Kidney (tissue), 14 donors: ENCODE measurements around the gene ADGRV1. TPM values are rescaled to one million over a fixed set of nuclear protein-coding genes. Genes with fewer than 3 reads are reported as not detected.

Experiments used
- DNase-seq, 5 donors: peaks; one replicate each; pipeline ENCODE4 v3.0.0-alpha.2; 2013 to 2020
- FAIRE-seq: peaks from 2 replicates; lab custom pipeline; 2012; peaks lifted over from hg19 to GRCh38; lab: Jason Lieb, UNC
- H3K27ac ChIP-seq, 2 donors: one replicate each; pipeline ENCODE4 v1.7.0; 2013; ENCODE audit warnings: low read depth in 2 of 2, low read length in 2 of 2, inconsistent platforms in 1 of 2
- H3K27me3 ChIP-seq: one replicate; pipeline ENCODE4 v1.7.1; 2013; ENCODE audit warnings: low read length, inconsistent platforms; ENCODE audit not compliant: control insufficient read depth, insufficient read depth
- H3K36me3 ChIP-seq, 3 donors: one replicate each; pipeline versions ENCODE4 v1.7.0 to v1.7.1; 2013; ENCODE audit warnings: low read length in 3 of 3, control low read depth in 1 of 3, inconsistent platforms in 1 of 3; ENCODE audit not compliant: insufficient read depth in 3 of 3, control insufficient read depth in 2 of 3
- H3K4me1 ChIP-seq, 3 donors: one replicate each; pipeline versions ENCODE4 v1.7.0 to v1.7.1; 2013; ENCODE audit warnings: low read length in 3 of 3, inconsistent platforms in 1 of 3, low read depth in 1 of 3; ENCODE audit not compliant: control insufficient read depth in 2 of 3, insufficient read depth in 2 of 3
- H3K4me3 ChIP-seq, 3 donors: one replicate each; pipeline versions ENCODE4 v1.7.0 to v1.8.1; 2013; ENCODE audit warnings: low read length in 3 of 3, control low read depth in 1 of 3, inconsistent platforms in 1 of 3
- H3K9ac ChIP-seq, 3 donors: one replicate each; pipeline versions ENCODE4 v1.7.0 to v1.7.1; 2013; ENCODE audit warnings: low read length in 3 of 3, control low read depth in 1 of 3, inconsistent platforms in 1 of 3
- H3K9me3 ChIP-seq, 3 donors: one replicate each; pipeline versions ENCODE4 v1.7.0 to v1.7.1; 2013; ENCODE audit warnings: low read length in 3 of 3, control low read depth in 1 of 3, inconsistent platforms in 1 of 3; ENCODE audit not compliant: control insufficient read depth in 2 of 3, insufficient read depth in 1 of 3
- CTCF ChIP-seq: IDR thresholded peaks from 3 replicates; pipeline ENCODE4 v1.5.1; 2012; ENCODE audit warnings: mild to moderate bottlenecking, moderate library complexity, borderline replicate concordance; ENCODE audit not compliant: insufficient read depth; ENCODE audit errors: extremely low read depth
- intact Hi-C: fragments of 100-400 bp; cut with DNase I; formaldehyde crosslinking; loops from one replicate; pipeline ENCODE4 v1.11.1; 2022
- polyA plus RNA-seq: library from polyadenylated mRNA; stranded (reverse); fragments of 350-450 nt; fragmentation: Illumina TruSeq; extraction: RNeasy Lipid Tissue Mini Kit (QIAGEN cat#74804); gene quantifications from one replicate; pipeline ENCODE4 v1.2.3, GENCODE V29; 2014; ENCODE audit warnings: low read depth, low replicate concordance; ENCODE audit not compliant: insufficient read depth
- total RNA-seq: library from RNA; stranded (reverse); fragmentation: NEBNext Ultra II Directional; extraction: Animal tissue kit (Norgen Biotek cat#: 25700); gene quantifications from one replicate; pipeline ENCODE4 v1.2.1, GENCODE V29; 2021
- donor health status: control.
- donor health status: control.
- donor health status: control.
- donor health status: control.
- donor health status: control.
- donor health status: DM: yes; HTN: yes; CAD: no.
- donor health status: Normal renal cell carcinoma (clear cell type).

Gene ADGRV1
- total and polyA plus RNA-seq, 2 donors from 2014 or later = 7.0 to 7.3 TPM

- FAIRE-seq (no peak), DNase-seq (no peak)
- no peak overlapping the region for H3K4me3 ChIP-seq
- H3K9ac ChIP-seq = no peak overlapping the region
- TF ChIP-seq CTCF = no peak
- intact Hi-C loops = no loop called here
- H3K36me3 ChIP-seq = no peaks in the 10 kb centered on the region
- no peak overlapping the region for H3K27ac ChIP-seq
- H3K4me1 ChIP-seq = peaks cover 0 to 6% (median 6%) of the 10 kb centered on the region in 3 donors
- no peaks in the 10 kb centered on the region for H3K9me3 ChIP-seq
- no peaks in the 10 kb centered on the region for H3K27me3 ChIP-seq
These were observed 599.4 kb downstream of the ADGRV1 start for GRCh38 chr5:91158011-91158410.

GRCh38 chr5:91159647-91160046 is 601.0 kb downstream of the ADGRV1 start:
- no peak overlapping the region for H3K9ac ChIP-seq
- H3K9me3 ChIP-seq = no peaks in the 10 kb centered on the region
- DNase-seq (no peak), FAIRE-seq (no peak)
- no peaks in the 10 kb centered on the region for H3K27me3 ChIP-seq
- TF ChIP-seq CTCF = no peak
- peaks cover 0 to 6% (median 6%) of the 10 kb centered on the region in 3 donors for H3K4me1 ChIP-seq
- intact Hi-C loops = no loop called here
- H3K4me3 ChIP-seq = no peak overlapping the region
- no peak overlapping the region for H3K27ac ChIP-seq
- no peaks in the 10 kb centered on the region for H3K36me3 ChIP-seq

GRCh38 chr5:91160714-91161285 is 602.2 kb downstream of the ADGRV1 start:
- FAIRE-seq (no peak), DNase-seq (no peak)
- H3K36me3 ChIP-seq = no peaks in the 10 kb centered on the region
- no peak overlapping the region for H3K27ac ChIP-seq
- no peaks in the 10 kb centered on the region for H3K9me3 ChIP-seq
- TF ChIP-seq CTCF = no peak
- intact Hi-C loops = no loop called here
- no peak overlapping the region for H3K9ac ChIP-seq
- no peak overlapping the region for H3K4me3 ChIP-seq
- peaks cover 0 to 6% (median 6%) of the 10 kb centered on the region in 3 donors for H3K4me1 ChIP-seq
- no peaks in the 10 kb centered on the region for H3K27me3 ChIP-seq
